Hepatocyte (in vitro differentiated cells): ENCODE data around the gene NDUFB7. TPM values are rescaled to one million over a fixed set of nuclear protein-coding genes. Genes with fewer than 3 reads are reported as not detected.

Experiments
- DNase-seq: peaks from one replicate; pipeline ENCODE4 v3.0.0-alpha.2; 2016; ENCODE audit warnings: low spot score
- H2AFZ ChIP-seq: fragments of 200-600 bp; sonication (generic); 2 replicates; pipeline ENCODE4 v1.6.0; 2016; ENCODE audit warnings: antibody characterized with exemption, mild to moderate bottlenecking
- H3K27ac ChIP-seq: fragments of 200-600 bp; sonication (generic); 2 replicates; pipeline ENCODE4 v1.5.1; 2016; ENCODE audit warnings: mild to moderate bottlenecking
- H3K27me3 ChIP-seq: fragments of 200-600 bp; sonication (generic); 2 replicates; pipeline ENCODE4 v1.6.1; 2016
- H3K36me3 ChIP-seq: fragments of 200-600 bp; sonication (generic); replicated peaks from 2 replicates; pipeline ENCODE4 v1.5.1; 2016; ENCODE audit warnings: low read depth; ENCODE audit not compliant: insufficient read depth
- H3K4me1 ChIP-seq: fragments of 200-600 bp; sonication (generic); 2 replicates; pipeline ENCODE4 v1.5.1; 2016; ENCODE audit warnings: mild to moderate bottlenecking, moderate library complexity; ENCODE audit not compliant: insufficient read depth
- H3K4me2 ChIP-seq: fragments of 200-600 bp; sonication (generic); 2 replicates; pipeline ENCODE4 v1.6.0; 2016
- H3K4me3 ChIP-seq: fragments of 200-600 bp; sonication (generic); 2 replicates; pipeline ENCODE4 v1.5.1; 2016; ENCODE audit warnings: mild to moderate bottlenecking
- H3K79me2 ChIP-seq: fragments of 200-600 bp; sonication (generic); 2 replicates; pipeline ENCODE4 v1.6.0; 2017; ENCODE audit warnings: mild to moderate bottlenecking
- H3K9me2 ChIP-seq: fragments of 200-600 bp; sonication (generic); replicated peaks from 2 replicates; pipeline ENCODE4 v1.6.0; 2017; ENCODE audit warnings: mild to moderate bottlenecking; ENCODE audit not compliant: insufficient read depth
- H3K9me3 ChIP-seq: fragments of 200-600 bp; sonication (generic); 2 replicates; pipeline ENCODE4 v1.5.1; 2016; ENCODE audit warnings: low read depth, mild to moderate bottlenecking
- H4K20me1 ChIP-seq: fragments of 200-600 bp; sonication (generic); 2 replicates; pipeline ENCODE4 v1.6.0; 2016; ENCODE audit warnings: mild to moderate bottlenecking; ENCODE audit not compliant: insufficient read depth, poor library complexity, severe bottlenecking
- EZH2 ChIP-seq: fragments of 200-600 bp; sonication (generic); IDR thresholded peaks from 2 replicates; pipeline ENCODE4 v1.6.1; 2016; ENCODE audit warnings: antibody characterized with exemption, mild to moderate bottlenecking, borderline replicate concordance
- EZH2phosphoT487 ChIP-seq: fragments of 200-600 bp; sonication (generic); IDR thresholded peaks from one replicate; pipeline ENCODE4 v1.6.1; 2018; ENCODE audit warnings: antibody characterized with exemption, mild to moderate bottlenecking, low read depth, moderate library complexity; ENCODE audit not compliant: unreplicated experiment, severe bottlenecking
- WGBS: methylation state at CpG from one replicate; pipeline ENCODE4 v1.1.6; 2016; ENCODE audit warnings: low lambda C conversion rate; ENCODE audit errors: missing lambda C conversion rate; 5-methylcytosine and 5-hydroxymethylcytosine counted together
- polyA plus RNA-seq: library from polyadenylated mRNA; unstranded; fragments of >200 nt; fragmentation: Nextera tagmentation; extraction: Ambion mirVana; gene quantifications from 2 replicates; pipeline ENCODE4 v1.2.1, GENCODE V29; 2016
- total RNA-seq: library from RNA; depleted of rRNA; stranded (reverse); fragments of >200 nt; gene quantifications from 2 replicates; pipeline ENCODE4 v1.2.3, GENCODE V29; 2014
- TF ChIP-seq, protein P1 (sequence below): fragments of 200-600 bp; sonication (generic); IDR thresholded peaks from 2 replicates; pipeline ENCODE4 v1.5.1; 2016; ENCODE audit warnings: antibody characterized with exemption, mild to moderate bottlenecking; ENCODE audit not compliant: poor library complexity

NDUFB7 gene
- total and polyA plus RNA-seq, 2 experiments from 2014 or later: 201 to 354 TPM

DNA sequence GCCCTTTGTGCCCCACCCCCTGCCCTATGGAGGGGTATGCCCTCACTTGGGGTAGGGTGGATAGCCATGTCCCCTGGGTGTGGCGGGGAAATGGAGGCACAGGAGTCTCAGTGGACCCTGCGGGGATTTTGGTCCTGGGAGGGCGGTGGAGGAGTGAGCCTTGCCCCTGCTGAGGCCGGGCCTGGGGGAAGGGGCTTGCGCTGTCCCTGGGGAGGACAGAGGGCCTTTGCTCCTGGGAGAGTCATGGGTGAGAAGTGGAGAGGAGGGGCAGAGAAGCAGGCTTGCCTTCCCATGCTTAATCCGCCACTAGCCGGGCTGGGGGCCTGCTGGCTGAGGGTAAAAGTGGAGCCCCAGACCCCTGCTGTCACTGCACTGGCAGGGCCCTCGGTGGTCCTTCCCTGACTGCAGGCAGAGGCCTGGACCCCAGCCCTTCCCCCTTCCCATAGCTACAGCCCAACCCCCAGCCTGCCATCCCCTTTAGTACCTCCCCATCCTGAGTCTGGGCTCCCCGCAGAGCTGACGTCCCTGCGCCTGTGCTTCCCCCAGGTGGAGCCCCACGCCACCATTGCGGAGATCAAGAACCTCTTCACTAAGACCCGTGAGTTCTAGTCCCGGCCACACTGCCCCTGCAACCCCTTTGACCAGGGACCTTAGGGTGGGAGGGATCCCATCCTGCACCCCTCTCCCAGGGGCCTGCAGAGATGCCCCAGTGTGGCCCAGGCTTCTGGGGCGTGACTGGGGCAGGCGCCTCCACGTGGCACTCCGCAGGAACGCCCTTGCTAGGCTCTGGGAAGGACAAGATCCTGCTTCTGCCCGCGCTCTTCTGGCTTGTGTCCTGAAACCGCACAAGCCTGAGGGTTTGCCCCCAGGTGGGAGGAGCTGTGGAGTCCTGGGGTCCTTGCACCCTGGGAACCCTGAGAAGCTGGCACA lies 8.9 kb downstream of the NDUFB7 start:
- peaks cover 37% of the 10 kb centered on the region for H3K79me2 ChIP-seq
- no peaks in the 10 kb centered on the region for H3K9me3 ChIP-seq
- H3K4me2 ChIP-seq: no peak overlapping the region
- H2AFZ ChIP-seq: no peak overlapping the region
- no peak for DNase-seq
- no peaks in the 10 kb centered on the region for H3K27me3 ChIP-seq
- H3K4me1 ChIP-seq: no peaks in the 10 kb centered on the region
- no peak overlapping the region for H3K27ac ChIP-seq
- H3K4me3 ChIP-seq: no peak overlapping the region
- peaks cover 2% of the 10 kb centered on the region for H4K20me1 ChIP-seq
- H3K36me3 ChIP-seq: no peaks in the 10 kb centered on the region
- no peak for TF ChIP-seq EZH2
- WGBS: 88% methylated on average over 20 of the region's 23 CpGs
- no peaks in the 10 kb centered on the region for H3K9me2 ChIP-seq

DNA sequence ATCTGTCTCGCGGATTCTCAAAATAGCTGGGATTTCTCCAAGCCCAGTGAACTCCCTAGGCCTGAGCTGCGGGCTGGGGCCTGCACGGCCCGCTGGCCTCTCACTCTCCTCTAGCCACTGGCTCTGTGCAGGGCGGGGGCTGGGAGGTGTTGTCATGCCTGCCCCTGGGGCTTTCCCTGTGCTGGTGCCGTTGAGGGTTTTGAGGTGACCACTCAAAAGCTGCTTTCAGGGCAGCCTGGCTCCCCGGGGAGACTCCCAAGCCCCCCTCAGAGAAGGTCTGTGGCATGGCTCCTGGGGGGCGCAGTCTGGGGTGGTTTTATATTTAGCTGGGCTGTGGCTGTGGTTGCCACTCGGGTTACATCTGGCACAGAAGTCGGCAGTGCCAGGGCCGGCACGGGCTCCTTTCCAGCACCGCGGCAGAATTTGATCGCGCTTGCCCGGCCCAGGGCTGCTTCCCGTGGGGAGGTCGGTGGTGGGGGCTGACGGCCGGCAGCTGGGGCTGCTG lies 10.0 kb downstream of the NDUFB7 start:
- DNase-seq: peak; percentile 18
- no peaks in the 10 kb centered on the region for H3K9me3 ChIP-seq
- H3K4me3 ChIP-seq: no peak overlapping the region
- no peaks in the 10 kb centered on the region for H3K36me3 ChIP-seq
- no peak overlapping the region for H2AFZ ChIP-seq
- H4K20me1 ChIP-seq: peaks cover 2% of the 10 kb centered on the region
- TF ChIP-seq, protein P1, sequence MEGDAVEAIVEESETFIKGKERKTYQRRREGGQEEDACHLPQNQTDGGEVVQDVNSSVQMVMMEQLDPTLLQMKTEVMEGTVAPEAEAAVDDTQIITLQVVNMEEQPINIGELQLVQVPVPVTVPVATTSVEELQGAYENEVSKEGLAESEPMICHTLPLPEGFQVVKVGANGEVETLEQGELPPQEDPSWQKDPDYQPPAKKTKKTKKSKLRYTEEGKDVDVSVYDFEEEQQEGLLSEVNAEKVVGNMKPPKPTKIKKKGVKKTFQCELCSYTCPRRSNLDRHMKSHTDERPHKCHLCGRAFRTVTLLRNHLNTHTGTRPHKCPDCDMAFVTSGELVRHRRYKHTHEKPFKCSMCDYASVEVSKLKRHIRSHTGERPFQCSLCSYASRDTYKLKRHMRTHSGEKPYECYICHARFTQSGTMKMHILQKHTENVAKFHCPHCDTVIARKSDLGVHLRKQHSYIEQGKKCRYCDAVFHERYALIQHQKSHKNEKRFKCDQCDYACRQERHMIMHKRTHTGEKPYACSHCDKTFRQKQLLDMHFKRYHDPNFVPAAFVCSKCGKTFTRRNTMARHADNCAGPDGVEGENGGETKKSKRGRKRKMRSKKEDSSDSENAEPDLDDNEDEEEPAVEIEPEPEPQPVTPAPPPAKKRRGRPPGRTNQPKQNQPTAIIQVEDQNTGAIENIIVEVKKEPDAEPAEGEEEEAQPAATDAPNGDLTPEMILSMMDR: no peak
- no peak for TF ChIP-seq EZH2phosphoT487
- TF ChIP-seq EZH2: no peak
- H3K4me1 ChIP-seq: no peaks in the 10 kb centered on the region
- no peaks in the 10 kb centered on the region for H3K9me2 ChIP-seq
- H3K27me3 ChIP-seq: no peaks in the 10 kb centered on the region
- H3K27ac ChIP-seq: no peak overlapping the region
- peaks cover 46% of the 10 kb centered on the region for H3K79me2 ChIP-seq
- H3K4me2 ChIP-seq: no peak overlapping the region
- WGBS: 83% methylated on average over 22 of the region's 22 CpGs

- H4K20me1 ChIP-seq: peaks cover 2% of the 10 kb centered on the region
- peaks cover 52% of the 10 kb centered on the region for H3K79me2 ChIP-seq
- H3K36me3 ChIP-seq: no peaks in the 10 kb centered on the region
- H3K4me2 ChIP-seq: no peak overlapping the region
- WGBS: 86% methylated on average over 7 of the region's 8 CpGs
- H2AFZ ChIP-seq: no peak overlapping the region
- TF ChIP-seq, protein P1: no peak
- TF ChIP-seq EZH2: no peak
- no peak for TF ChIP-seq EZH2phosphoT487
- H3K4me3 ChIP-seq: no peak overlapping the region
- no peaks in the 10 kb centered on the region for H3K9me2 ChIP-seq
- H3K27ac ChIP-seq: no peak overlapping the region
- H3K27me3 ChIP-seq: no peaks in the 10 kb centered on the region
- H3K9me3 ChIP-seq: no peaks in the 10 kb centered on the region
- DNase-seq: no peak
- H3K4me1 ChIP-seq: peaks cover 3% of the 10 kb centered on the region
These were observed 10.6 kb downstream of the NDUFB7 start for GRCh38 chr19:14561249-14561648.

DNA sequence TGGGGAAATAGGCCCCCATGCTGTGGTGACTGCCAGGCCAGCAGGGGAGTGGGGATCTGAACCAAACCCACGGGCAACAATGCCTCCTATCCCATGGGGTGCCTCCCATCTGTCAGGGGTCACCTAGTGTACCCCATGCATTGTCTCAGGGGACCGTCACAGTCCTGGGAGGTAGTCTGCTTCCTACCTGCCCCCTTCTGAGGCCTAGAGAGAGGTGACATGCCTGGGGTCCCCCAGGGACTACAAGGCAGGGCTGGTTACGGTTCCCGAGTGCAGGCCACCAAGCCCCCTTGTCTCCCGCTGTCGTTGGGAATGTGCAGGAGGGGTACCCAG lies 11.1 kb downstream of the NDUFB7 start:
- no peak for DNase-seq
- Histone ChIP-seq H3K36me3 (no peaks in the 10 kb centered on the region), H3K9me3 (no peaks in the 10 kb centered on the region), H3K4me1 (peaks cover 4% of the 10 kb centered on the region), H3K27ac (no peak overlapping the region), H3K79me2 (peaks cover 57% of the 10 kb centered on the region), H3K4me2 (no peak overlapping the region), H3K4me3 (no peak overlapping the region), H4K20me1 (peaks cover 2% of the 10 kb centered on the region), H3K9me2 (no peaks in the 10 kb centered on the region), H3K27me3 (no peaks in the 10 kb centered on the region), H2AFZ (no peak overlapping the region)
- 97% methylated on average over 6 of the region's 6 CpGs for WGBS
- TF ChIP-seq EZH2 (no peak), EZH2phosphoT487 (no peak)
- TF ChIP-seq, protein P1: no peak
